ENCODE measurements around the gene LMBR1L. TPM values are rescaled to one million over a fixed set of nuclear protein-coding genes. Genes with fewer than 3 reads are reported as not detected.
"Not testable (repeated sequence)": the region's sequence is repeated elsewhere in the genome, so short reads cannot be mapped to it uniquely, and the experiment has no call there.

Gene LMBR1L
- total and polyA plus RNA-seq, 2 donors (not counting 1 experiment from before 2014, with no cell fraction given), result 30.9 to 53.2 TPM

DNA sequence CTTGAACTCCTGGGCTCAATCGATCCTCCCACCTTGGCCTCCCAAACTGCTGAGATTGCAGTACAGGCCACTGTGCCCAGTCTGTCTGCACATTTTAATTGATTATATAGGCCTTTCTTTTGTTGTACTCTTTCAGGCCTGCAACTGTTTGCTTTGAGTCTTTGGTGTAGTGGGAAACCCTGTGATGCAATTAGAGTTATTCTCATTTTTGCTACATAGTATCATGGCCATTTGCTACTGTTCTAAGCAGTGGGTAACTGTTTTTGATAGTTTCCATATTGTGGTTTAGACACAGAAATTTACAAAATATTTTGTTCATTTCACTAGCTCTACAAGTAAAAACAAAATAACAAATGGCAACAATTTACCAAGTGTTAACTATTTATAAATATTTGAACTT lies 26.8 kb upstream of the LMBR1L start:
- no peak overlapping the region for H3K4me2 ChIP-seq (ENCODE audit: extremely low read depth, insufficient read depth, low read length)
- H3K9ac ChIP-seq (ENCODE audit: insufficient read depth, low read length), result no peak overlapping the region
- no peak overlapping the region for H2AFZ ChIP-seq (ENCODE audit: low read length)
- no peaks in the 10 kb centered on the region for H3K79me2 ChIP-seq (ENCODE audit: control insufficient read depth, insufficient read depth, low read length)
- H3K4me3 ChIP-seq (replicated peaks in 1 of 4; ENCODE audit: control extremely low read depth in 1 of 4, insufficient read depth in 1 of 4, low read depth in 3 of 4, low read length in 4 of 4), result no peak overlapping the region
- no peaks in the 10 kb centered on the region for H3K36me3 ChIP-seq (ENCODE audit: control insufficient read depth, insufficient read depth, low read length)
- TF ChIP-seq EZH2 (IDR thresholded peaks at IDR 0.05; ENCODE audit: low read length, missing control alignments), result no peak
- TF ChIP-seq, protein P1, sequence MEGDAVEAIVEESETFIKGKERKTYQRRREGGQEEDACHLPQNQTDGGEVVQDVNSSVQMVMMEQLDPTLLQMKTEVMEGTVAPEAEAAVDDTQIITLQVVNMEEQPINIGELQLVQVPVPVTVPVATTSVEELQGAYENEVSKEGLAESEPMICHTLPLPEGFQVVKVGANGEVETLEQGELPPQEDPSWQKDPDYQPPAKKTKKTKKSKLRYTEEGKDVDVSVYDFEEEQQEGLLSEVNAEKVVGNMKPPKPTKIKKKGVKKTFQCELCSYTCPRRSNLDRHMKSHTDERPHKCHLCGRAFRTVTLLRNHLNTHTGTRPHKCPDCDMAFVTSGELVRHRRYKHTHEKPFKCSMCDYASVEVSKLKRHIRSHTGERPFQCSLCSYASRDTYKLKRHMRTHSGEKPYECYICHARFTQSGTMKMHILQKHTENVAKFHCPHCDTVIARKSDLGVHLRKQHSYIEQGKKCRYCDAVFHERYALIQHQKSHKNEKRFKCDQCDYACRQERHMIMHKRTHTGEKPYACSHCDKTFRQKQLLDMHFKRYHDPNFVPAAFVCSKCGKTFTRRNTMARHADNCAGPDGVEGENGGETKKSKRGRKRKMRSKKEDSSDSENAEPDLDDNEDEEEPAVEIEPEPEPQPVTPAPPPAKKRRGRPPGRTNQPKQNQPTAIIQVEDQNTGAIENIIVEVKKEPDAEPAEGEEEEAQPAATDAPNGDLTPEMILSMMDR (conservative IDR thresholded peaks at IDR 0.05 in 1 of 2, IDR thresholded peaks at IDR 0.05 in 1 of 2; ENCODE audit: low read depth in 1 of 2, low read length in 2 of 2), result no peak
- no peaks in the 10 kb centered on the region for H4K20me1 ChIP-seq (ENCODE audit: control insufficient read depth, extremely low read depth, insufficient read depth, low read length)
- H3K27me3 ChIP-seq (ENCODE audit: control insufficient read depth, insufficient read depth, low read length), result no peaks in the 10 kb centered on the region
- no peaks in the 10 kb centered on the region for H3K4me1 ChIP-seq (ENCODE audit: control insufficient read depth, extremely low read depth, insufficient read depth, low read length)
- no peak for DNase-seq (ENCODE audit: low read depth in 2 of 2)
- H3K27ac ChIP-seq (ENCODE audit: insufficient read depth, low read length), result no peak overlapping the region
- H3K9me3 ChIP-seq (ENCODE audit: control insufficient read depth, insufficient read depth, low read depth, low read length), result no peaks in the 10 kb centered on the region

DNA sequence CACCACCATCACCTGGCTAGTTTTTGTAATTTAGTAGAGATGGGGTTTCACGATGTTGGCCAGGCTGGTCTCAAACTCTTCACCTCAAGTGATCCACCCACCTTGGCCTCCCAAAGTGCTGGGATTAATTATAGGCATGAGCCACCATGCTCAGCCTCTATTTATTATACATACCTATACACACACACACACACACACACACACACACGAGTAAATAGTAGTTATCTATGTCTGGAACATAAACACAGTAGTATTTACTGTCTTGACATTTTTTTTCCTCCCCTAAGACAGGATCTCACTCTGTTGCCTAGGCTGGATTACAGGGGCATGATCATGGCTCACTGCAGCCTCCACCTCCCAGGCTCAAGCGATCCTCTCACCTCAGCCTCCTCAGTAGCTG lies 26.4 kb upstream of the LMBR1L start:
- H3K79me2 ChIP-seq (ENCODE audit: control insufficient read depth, insufficient read depth, low read length); H3K36me3 ChIP-seq (ENCODE audit: control insufficient read depth, insufficient read depth, low read length); H3K27ac ChIP-seq (ENCODE audit: insufficient read depth, low read length); H3K4me3 ChIP-seq (replicated peaks in 1 of 4; ENCODE audit: control extremely low read depth in 1 of 4, insufficient read depth in 1 of 4, low read depth in 3 of 4, low read length in 4 of 4); H3K4me2 ChIP-seq (ENCODE audit: extremely low read depth, insufficient read depth, low read length); H3K4me1 ChIP-seq (ENCODE audit: control insufficient read depth, extremely low read depth, insufficient read depth, low read length); DNase-seq (ENCODE audit: low read depth in 2 of 2); H3K9ac ChIP-seq (ENCODE audit: insufficient read depth, low read length); H2AFZ ChIP-seq (ENCODE audit: low read length); H3K27me3 ChIP-seq (ENCODE audit: control insufficient read depth, insufficient read depth, low read length); H4K20me1 ChIP-seq (ENCODE audit: control insufficient read depth, extremely low read depth, insufficient read depth, low read length); H3K9me3 ChIP-seq (ENCODE audit: control insufficient read depth, insufficient read depth, low read depth, low read length): not testable (repeated sequence)

DNA sequence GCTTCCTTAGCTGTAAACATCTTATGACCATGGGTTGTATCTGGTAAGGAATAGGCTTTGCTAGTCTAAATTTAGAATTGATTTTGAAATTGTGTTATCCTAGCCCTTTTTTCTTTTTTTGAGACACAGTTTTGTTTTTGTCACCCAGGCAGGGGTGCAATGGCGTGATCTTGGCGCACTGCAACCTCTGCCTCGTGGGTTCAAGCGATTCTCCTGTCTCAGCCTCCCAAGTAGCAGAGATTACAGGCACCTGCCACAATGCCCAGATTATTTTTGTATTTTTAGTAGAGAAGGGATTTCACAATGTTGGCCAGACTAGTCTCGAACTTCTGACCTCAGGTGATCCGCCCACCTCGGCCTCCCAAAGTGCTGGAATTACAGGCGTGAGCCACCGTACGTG lies 22.9 kb upstream of the LMBR1L start:
- Histone ChIP-seq H3K9ac (ENCODE audit: insufficient read depth, low read length) (no peak overlapping the region), H2AFZ (ENCODE audit: low read length) (no peak overlapping the region), H3K4me2 (ENCODE audit: extremely low read depth, insufficient read depth, low read length) (peak overlapping the region; percentile 49), H4K20me1 (ENCODE audit: control insufficient read depth, extremely low read depth, insufficient read depth, low read length) (peaks cover 2% of the 10 kb centered on the region), H3K27me3 (ENCODE audit: control insufficient read depth, insufficient read depth, low read length) (no peaks in the 10 kb centered on the region), H3K27ac (ENCODE audit: insufficient read depth, low read length) (no peak overlapping the region), H3K79me2 (ENCODE audit: control insufficient read depth, insufficient read depth, low read length) (peaks cover 31% of the 10 kb centered on the region), H3K9me3 (ENCODE audit: control insufficient read depth, insufficient read depth, low read depth, low read length) (no peaks in the 10 kb centered on the region), H3K4me1 (ENCODE audit: control insufficient read depth, extremely low read depth, insufficient read depth, low read length) (peaks cover 3% of the 10 kb centered on the region), H3K4me3 (replicated peaks in 1 of 4; ENCODE audit: control extremely low read depth in 1 of 4, insufficient read depth in 1 of 4, low read depth in 3 of 4, low read length in 4 of 4) (no peak overlapping the region), H3K36me3 (ENCODE audit: control insufficient read depth, insufficient read depth, low read length) (peaks cover 11% of the 10 kb centered on the region)
- no peak for DNase-seq (ENCODE audit: low read depth in 2 of 2)
- TF ChIP-seq, protein P1 (conservative IDR thresholded peaks at IDR 0.05 in 1 of 2, IDR thresholded peaks at IDR 0.05 in 1 of 2; ENCODE audit: low read depth in 1 of 2, low read length in 2 of 2), result no peak
- no peak for TF ChIP-seq EZH2 (IDR thresholded peaks at IDR 0.05; ENCODE audit: low read length, missing control alignments)
